Measurements from ENCODE around the gene RAD51B.
A peak's percentile ranks its signal among the peaks of the same experiment; 100 is the strongest.

Gene RAD51B

GRCh38 chr14:67837011-67837624, 17.5 kb downstream of the RAD51B start:
- no peak overlapping the region for H3K27ac ChIP-seq
- TF ChIP-seq CTCF (conservative IDR thresholded peaks at IDR 0.05), result peak; percentile 86
- no peak for TF ChIP-seq ZFX (IDR thresholded peaks at IDR 0.05)

- no peak overlapping the region for H3K27ac ChIP-seq
- TF ChIP-seq ZFX (IDR thresholded peaks at IDR 0.05) (no peak), CTCF (conservative IDR thresholded peaks at IDR 0.05) (no peak)
Observed at GRCh38 chr14:67846029-67846610, 26.5 kb downstream of the RAD51B start.

GRCh38 chr14:67850066-67850830, 30.7 kb downstream of the RAD51B start:
- H3K27ac ChIP-seq, result no peak overlapping the region
- no peak for TF ChIP-seq ZFX (IDR thresholded peaks at IDR 0.05)

GRCh38 chr14:67851785-67852410, 32.3 kb downstream of the RAD51B start:
- TF ChIP-seq ZFX (IDR thresholded peaks at IDR 0.05), result no peak
- TF ChIP-seq CTCF (conservative IDR thresholded peaks at IDR 0.05), result no peak
- H3K27ac ChIP-seq, result no peak overlapping the region

DNA sequence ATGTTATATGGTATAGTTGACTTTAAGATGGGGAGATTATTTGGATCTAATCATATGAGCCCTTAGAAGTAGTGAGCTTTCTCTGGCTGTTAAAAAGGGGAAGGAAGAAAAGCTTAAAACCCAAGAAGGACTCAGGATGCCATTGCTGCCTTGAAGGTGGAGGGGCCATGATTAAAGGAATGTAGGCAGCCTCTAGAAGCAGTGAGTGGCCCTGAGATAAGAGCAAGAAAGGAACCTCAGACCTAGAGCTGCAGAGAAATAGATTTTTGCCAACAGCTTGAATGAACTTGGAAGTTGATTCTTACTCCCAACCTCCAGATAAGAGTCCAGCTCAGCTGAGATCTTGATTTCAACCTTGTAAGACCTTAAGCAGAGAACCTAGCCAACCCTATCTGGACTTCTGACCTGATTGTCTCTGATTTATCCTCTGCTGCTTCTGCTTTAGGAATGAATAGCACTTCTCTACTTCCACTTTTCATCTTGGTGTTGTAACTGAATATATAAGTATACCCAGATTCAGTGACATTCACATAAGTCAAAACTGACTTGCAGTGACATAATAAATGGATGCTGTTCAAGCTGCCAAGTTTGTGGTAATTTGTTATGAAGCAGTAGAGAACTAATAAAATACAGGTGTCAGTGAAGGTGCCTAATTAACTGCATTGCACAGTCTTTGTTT, 33.5 kb downstream of the RAD51B start:
- TF ChIP-seq ZFX (IDR thresholded peaks at IDR 0.05) (no peak), CTCF (conservative IDR thresholded peaks at IDR 0.05) (no peak)
- no peak overlapping the region for H3K27ac ChIP-seq

DNA sequence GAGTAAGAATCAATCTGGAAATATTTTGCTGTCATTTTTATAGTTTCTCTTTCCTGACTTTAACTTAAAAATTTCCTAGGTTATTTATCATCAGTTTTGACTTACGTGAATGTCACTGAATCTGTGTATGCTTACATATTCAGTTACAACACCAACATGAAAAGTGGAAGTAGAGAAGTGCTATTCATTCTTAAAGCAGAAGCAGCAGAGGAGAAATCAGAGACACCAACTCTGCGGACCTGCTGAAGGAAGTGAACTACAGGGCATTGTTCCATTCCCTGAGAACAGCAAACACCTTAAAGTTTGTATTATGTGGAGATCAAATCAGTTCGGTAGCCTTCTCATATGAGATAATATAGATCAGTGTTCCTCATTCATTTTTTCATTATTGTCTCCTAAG, 34.1 kb downstream of the RAD51B start:
- no peak overlapping the region for H3K27ac ChIP-seq
- TF ChIP-seq CTCF (conservative IDR thresholded peaks at IDR 0.05) (no peak), ZFX (IDR thresholded peaks at IDR 0.05) (no peak)

GRCh38 chr14:67856827-67857226, 37.2 kb downstream of the RAD51B start:
- no peak overlapping the region for H3K27ac ChIP-seq
- TF ChIP-seq CTCF (conservative IDR thresholded peaks at IDR 0.05) (no peak), ZFX (IDR thresholded peaks at IDR 0.05) (no peak)

Measured in C4-2B (cell line).